Measurements from ENCODE around the gene TM9SF3.

Gene TM9SF3

DNA sequence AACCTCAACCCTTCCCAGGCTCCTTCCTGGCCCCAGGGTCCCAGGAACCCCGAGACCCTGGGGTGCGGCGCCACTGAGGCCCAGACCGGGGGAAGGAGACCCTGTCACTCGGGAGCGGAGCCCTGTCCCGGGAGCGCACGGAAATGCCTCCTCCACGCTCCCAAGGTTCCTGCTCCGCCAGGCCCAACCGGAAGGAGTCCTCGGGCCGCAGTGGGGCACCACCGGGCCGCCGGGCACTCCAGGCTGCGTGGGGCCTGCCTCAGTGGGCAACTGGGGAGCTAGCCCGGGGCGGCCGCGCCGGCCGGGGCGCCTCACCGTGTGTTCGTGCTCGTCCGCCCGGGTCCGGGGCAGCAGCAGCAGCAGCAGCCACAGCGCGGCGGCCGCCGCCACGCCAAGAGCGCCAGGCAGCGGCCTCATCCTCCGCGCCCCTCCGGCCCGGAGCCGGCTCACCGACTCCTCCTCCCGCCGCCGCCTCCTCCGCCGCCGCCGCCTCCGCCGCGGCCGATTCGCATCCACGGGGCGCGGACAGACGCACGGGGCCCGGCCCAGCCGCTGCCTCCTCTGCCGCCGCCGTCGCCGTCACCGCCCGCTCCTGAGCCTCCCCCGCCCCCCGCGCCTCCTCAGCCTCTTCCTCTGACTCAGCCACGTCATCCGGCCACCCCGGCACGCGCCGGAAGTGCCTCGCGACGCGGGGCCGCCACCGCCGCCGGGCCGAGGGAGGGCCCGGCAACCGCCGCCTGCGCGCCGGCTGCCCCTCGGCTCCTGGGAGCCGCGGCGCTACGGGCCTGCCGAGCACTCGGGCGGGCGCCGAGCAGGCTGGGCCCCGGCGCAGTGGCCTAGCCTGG lies at the start of gene TM9SF3:
Gene TM9SF3 (minus strand): TSS at position 594 of the 845 bp plus-strand sequence. CDS start 177 bp downstream, at position 417.
- DNase-seq = peak; percentile 75

DNA sequence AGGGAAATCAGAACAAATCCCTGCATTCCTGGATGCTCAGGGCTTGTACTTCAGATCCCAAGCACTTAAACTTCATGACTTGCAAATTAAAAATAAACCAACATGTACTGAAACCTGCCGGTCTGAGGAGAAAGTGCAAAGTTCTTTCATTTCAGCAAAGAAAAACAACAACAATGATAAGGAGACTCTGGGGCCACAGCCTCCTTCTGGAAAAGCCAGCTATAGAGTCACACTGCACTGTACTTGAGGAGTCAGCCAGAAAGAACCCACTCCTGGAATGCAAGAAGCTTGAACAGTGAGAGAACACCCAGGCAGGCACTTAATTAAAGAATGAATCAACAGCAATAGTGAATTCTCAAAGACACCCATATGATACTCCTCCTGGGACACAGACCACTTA lies 49.7 kb upstream of the TM9SF3 start:
- DNase-seq = no peak

DNA sequence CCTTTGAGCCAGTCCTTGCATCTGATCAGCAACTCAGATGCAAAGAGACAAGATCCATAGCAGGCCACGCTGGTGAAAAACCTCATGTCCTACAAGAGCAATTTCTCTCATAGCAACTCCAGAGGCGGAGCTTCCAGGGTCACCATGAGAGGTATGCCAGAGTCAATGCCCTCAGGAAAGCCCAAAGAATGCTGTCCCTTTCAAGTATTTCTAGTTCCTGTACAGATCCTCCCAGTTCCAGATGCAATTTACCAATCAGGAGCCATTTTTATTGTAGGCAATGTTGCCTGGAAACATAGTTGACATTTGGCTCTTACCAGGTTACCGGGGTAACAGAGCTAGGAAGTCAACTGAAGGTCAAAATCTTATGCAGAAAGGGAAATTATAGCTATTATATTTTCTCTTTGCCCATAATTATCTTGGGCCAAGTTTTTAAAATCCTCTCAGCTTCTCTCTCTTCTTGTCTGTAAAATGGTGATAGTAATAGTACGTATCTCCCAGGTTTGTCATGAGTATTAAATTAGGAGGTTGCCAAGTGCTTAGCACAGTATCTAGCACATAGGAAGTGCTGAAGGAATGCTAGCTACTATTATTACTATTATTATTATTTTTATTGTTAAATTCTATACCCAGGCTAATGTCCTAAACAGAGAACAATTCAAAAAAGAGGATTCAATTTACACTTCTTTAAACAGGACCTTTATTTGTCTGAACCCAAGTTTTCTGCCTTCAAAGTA lies 46.3 kb upstream of the TM9SF3 start:
- no peak for DNase-seq

DNA sequence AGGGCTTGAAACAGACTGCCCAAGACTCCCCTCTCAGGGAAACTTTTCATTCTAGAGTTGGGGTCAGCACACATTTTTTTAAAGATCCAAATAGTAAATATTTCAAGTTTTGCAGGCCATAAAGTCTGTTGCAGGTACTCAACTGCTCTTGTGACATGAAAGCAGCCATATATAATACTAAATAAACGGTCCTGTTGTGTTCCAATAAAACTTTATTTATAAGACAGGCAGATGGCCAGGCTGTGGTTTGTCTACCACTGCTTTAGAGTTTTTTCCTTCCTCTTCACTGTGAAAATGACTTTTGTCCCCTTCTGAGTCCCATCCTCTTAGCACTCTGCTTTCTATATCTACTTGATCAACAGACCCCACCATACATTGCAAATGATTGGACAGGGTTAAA lies 40.5 kb upstream of the TM9SF3 start:
- no peak for DNase-seq

DNA sequence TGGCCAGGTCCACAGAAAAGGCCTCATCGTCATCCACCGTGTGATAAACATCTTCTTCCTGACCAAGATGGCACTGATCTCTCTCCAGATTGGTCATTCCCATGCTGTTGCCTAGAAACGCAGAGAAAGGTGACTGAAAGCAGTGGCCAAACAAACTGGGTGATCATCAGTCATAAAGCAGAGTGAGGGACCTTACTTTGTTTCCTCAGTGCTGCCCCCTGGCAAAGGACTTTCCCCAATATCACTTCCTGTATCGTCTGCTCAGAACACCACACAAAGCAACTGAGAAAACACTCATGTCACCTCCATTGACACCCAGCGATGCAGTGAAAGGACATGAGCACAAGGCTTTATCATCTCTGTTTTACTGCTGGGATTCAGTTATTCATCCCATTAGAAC lies 40.0 kb upstream of the TM9SF3 start:
- DNase-seq = no peak

DNA sequence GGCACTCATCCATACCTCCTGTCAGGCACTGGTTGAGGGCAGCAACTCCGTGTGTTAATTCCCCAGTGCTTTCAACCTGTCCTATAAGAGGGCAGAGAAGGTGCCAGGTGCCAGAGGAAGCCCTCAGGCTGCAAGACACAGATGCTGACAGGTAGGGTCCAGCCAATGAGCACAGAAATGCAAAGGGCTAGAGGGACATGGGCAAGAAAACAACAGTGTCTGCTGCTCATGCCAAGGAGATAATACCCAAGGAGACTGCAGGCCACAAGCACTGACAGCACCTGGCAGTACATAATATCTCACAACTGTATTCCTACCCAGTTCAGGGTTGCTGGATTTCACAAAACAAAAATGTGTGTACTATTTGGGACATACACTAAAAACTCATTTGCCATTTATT lies 38.4 kb upstream of the TM9SF3 start:
- DNase-seq = no peak

DNA sequence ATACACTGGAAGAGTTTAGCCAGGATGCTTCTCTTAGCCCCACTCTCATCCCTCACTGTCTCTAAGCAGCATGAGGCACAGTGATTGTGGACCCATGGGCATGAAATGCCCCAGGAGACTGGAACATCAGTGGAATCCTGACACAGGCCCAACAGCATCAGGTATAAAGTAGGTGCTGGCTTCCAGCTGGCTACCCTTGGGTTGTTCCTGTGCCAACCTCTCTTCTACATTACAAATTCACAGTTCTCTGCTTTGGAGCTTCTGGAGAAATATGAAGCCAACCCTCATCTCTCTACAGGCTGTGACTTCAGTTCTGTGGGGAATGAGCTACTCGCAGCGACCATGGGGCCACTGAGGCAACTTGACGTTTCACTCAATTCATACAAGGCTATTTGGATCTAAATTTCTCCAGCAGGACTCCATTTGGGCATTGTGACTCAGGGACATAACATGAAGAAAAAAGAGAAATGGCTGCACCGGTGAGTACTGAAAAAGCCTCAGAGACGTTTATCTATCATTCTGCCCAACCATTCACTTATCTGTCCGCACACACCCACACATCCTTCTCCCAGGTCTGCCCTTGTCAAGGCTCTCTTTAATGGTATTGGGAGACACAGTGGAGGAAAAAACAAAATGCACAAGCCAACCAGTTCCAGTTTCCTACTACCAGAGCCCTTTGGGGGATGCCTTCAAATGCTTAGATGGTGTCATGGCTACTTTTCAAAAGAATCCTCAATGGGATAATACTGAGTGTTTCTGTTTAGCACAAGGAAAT lies 35.4 kb upstream of the TM9SF3 start:
- DNase-seq = no peak

DNA sequence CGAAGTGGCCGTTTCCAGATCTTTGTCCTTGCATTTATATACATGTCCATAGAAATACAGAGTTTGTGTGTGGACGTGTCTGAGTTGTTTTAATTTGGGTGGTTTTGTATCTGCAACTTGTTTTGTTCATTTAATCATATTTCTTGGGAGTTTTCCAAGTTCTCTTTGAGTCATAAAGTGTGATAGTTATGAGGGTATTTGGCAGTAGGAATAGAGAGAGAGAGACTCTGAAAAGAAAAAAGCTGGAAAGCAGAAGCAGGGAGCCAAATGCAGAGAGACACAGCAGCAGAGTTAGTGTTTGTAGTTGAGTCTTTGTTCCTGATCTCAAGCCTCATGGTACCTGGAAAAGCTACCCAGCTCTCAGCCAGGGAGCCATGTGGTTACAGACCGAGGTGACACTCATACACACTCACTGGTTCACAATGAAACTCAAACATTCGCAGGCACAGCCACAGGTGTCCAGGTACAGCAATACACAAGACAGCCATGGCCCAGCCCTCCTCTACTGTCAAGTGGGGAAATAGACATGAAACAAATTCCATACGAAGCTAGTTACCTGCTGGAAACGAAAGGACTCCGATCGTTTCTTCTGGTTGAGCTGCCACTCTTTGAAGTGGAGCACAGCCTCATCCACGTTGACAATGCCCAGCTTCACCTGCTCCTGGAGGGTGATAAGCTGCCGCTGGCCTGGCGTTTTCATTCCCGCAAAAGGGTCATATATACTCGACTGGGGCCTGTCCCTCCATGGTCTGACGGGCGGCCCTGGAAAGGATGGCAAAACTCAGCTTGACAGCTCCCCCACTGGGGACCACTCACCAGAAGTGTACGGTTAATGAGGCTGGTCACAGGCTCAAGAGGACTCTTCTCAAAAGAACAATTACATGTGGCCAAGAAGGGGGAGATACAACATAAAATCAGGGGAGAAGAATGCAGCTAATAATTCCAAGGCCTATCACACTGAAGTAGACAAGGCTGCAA lies 33.3 kb upstream of the TM9SF3 start:
- DNase-seq = no peak

DNA sequence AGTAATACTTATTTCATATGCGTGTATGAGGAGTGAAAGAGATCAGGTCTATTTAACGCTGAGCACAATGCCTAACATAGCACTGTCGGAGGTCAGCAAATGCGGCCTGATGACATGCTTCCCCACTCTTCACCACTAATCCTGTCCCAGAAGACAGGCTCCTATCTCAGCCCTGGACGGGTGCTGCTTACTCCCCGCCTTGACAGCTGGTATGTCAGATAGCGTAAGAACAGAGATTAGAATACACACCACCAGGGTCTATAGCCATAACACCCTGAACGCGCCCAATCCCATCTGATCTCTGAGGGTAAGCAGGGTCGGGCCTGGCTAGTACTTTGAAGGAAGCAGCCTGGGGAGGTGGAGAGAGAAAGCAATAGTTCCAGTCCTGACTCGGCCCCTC lies 32.3 kb upstream of the TM9SF3 start:
- no peak for DNase-seq

DNA sequence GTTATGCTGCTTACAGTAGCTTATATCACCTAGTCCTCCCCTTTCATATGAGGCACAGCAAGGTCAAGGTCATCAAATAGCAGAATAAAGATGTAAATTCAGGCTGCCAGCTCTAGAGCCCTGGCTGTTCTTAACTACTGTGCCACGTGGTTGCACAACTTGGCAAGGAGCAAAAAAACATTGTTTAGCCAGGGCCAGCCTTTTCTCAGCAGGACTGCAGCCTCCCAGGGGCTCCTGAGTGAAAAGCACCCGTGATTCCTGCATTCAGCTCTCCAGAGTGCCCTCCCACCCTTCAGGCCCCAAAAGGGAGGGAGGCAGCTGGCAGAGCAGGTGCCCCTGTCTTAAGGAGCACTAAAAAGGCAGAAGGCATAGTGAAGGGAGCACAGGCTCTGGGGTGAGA lies 31.8 kb upstream of the TM9SF3 start:
- DNase-seq = no peak

DNA sequence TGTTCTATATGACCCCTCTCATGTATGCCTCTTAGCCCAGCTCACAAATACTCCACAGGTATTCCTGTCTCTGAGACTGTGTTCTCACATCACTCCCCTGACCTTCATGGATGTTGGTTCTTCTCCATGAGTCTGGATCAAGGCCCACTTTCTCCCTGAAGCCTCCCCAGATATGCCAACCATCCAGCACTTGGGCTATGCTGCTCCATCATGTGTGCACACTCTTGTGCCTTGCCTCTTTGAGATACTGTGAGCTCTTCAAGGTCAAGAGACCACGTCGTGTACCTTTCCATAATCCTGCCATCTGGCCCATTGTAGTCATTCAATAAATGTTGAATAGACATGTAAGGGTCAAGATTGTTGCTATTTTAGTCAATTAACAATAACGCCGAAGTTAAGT lies 30.1 kb upstream of the TM9SF3 start:
- no peak for DNase-seq

DNA sequence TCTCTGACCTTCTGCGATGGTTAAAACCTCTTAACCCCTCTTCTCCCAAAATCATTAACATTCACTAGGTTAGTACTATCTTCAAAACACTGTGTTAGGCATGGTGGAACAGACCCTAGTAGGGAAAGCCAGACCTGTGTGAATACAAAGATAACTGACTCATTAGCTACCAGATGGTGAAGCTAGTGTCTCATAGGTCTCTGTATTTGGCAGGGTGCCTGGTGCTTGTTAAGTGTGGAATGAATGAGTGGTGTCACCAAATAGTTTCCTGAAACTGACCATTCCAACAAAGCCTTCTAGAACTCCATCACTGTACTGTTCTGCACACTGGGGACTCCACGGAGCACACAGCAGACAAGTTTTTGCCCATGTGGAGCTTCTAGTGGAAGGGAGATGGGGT lies 27.7 kb upstream of the TM9SF3 start:
- DNase-seq = peak; percentile 74

DNA sequence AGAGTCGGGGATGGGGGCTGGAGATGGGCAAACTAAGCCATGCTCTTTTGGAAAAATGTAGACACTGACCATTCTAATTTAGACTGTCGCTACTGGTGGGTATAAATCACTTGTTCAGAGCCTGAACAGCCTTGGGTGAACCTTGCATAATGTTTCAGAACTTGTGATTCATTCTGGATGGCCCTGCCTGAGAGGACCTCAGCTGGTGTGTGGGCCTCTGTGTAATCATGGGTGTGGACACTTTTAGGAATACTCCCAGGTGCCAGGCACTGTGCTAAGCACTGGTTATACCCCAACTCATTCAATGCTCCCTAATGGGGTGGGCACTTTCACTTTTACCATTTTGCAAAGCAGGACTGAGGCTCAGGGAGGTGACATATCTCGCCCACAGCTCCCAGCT lies 26.8 kb upstream of the TM9SF3 start:
- no peak for DNase-seq

DNA sequence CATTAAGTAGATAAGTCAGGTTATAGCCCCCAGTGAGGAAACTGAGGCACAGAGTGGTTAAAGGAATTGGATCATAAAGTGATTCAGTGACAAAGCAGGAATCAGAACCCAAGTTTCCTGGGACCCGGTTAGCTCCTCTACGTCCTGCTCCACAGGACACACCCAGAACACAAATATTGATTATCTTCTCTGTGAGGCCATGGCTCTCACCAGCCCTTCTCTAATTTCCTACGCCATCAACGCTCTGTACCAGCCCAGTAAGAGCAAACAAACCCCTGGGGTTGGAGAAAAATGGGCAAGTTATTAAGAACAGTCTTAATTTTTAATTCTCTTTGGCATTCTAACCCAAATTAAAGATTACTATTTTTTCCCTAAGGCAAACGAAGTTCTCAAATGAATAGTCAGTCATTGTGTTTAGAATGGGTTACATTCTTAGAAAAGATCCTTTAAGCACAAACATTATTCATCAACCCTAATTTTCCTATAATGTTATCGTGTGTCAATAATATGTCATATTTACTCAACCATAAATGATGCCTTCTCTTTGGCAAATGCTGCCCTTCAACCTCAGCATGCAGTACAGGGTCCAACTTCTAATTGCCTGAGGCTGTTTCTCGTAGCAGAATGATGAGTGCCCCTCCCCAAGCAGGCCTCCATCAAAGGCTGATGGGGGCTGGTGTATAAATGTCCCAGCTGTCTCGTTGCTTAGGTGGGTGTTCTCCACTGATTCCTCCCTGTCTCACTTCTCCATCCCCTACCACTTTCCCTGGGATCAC lies 25.4 kb upstream of the TM9SF3 start:
- no peak for DNase-seq

DNA sequence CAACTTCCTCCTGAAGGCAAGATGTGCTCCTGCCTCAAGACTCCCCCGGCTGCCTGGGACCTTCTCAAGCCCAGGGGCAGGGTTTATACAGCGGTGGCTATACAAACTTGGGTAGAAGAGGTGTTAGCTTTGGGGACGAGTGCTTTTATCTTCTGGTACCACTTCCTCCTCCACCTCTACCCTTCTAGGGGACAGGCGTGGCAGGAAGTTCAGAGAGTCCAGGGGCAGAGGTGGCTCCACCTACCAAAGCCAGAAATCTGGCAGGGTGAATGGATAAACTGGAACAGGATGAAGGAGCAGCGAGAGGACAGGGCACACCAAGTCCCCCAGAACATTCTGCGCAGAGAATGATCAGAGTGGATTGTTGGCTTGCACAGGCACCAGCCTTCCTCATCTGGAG lies 24.0 kb upstream of the TM9SF3 start:
- no peak for DNase-seq

DNA sequence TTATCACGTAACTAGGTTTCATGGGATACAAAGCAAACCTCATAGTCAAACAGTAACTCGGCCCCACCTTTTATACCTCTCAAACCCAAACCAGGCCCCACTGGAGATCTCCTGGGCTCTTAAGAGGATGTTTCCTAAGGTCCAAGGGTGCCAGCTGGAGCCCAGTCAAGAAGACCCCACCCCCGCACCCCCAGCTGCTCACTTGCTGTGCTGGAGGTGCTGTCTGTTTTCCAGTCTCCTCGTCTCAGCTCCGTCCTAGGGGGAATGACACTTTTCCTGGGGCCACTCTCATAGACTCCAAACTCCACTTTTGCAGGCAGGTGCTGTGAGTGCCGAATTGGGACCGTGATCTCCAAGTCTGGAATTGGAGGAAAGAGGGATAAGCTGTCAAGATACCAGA lies 22.7 kb upstream of the TM9SF3 start:
- no peak for DNase-seq

DNA sequence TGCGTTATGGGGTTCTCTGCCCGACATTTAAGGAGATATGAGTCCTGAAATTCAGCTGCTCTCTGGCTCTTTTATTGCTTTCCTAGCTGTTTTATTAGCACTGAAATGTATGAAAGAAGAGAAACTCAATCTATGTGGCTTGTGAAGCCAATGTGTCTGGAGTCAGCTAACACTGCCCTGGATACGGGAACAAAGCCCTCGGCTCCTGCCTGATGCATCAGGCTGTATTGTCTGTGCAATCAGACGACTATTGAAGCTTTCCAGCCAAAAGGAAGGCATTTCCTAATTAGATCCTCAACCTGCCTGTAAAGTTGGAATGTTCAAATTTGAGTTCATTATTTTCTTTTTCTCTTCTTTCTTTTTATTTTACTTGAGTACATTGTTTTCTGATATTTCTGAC lies 22.0 kb upstream of the TM9SF3 start:
- no peak for DNase-seq

DNA sequence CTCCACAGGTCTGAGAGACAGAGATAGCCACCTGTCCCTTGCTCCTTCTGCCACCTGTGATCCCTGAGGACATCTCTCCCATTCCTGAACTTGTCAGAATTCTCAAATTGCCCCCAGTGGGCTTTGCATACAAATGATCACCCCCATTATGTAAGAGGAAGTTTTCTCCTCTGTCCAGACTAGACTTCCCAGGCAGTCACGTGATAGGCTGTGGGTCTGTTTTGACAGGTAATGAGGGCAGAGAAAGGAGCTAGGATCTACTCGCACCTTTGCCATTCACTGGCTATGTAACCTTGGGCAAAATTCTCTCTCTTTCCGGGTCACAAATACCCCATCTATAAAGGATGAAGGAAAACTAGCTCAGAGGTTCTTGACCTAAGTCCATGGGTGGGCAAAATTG lies 21.4 kb upstream of the TM9SF3 start:
- DNase-seq = no peak

DNA sequence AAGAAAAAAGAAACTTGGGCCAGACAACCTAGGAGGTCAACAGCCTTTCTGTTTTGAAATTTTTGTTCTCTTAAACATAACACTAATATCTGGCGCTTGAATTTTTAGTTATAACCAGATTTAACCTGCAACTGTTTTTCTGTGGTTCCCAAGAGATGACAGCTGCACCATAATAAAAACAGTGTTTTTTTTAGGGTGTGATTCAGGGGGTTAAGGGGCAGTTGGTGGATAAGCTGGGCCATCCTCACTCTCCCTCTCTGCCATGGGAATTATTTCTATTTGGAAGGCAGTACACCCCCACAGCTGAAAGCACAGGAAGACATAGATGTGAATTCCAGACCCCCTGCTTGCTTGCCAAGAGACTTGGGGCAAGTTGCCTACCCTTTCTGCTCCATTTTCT lies 20.1 kb upstream of the TM9SF3 start:
- no peak for DNase-seq

DNA sequence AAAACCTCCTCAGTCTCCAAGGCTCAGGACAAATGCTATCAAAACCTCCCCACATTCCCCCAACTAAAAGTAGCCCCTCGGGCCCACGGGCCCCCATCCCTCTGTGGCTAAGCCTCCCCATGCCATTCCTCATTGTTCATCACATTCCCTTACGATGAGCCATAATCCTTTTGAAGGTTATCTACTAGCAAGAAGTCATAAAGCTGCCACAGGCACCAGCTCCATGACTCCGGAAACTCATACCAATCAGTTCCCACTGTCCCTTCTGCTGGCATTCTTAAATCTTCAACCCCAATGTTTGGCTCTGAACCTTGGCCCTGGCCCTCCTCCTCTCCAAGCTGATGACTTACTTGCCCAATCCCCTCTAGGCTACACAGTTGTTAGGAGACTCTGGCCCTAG lies 19.4 kb upstream of the TM9SF3 start:
- no peak for DNase-seq

DNA sequence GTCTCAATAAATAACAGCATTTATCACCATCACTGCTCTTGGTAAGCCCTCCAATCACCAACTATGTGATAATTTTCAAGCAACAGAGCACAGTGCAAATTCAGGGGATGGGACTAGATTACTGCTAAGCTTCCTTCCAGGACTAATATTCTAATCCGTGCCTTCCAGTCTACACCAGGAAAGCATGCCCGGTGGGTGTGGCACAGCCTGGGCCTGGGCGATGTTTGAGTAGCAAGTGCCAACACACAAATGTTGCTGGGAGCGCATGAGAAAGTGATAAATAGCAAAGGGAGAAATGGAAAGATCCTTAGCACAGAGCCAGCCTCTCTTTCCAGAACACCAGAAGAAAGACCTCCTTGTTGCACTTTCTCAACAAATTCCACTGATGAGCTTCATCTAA lies 13.5 kb upstream of the TM9SF3 start:
- DNase-seq = no peak

DNA sequence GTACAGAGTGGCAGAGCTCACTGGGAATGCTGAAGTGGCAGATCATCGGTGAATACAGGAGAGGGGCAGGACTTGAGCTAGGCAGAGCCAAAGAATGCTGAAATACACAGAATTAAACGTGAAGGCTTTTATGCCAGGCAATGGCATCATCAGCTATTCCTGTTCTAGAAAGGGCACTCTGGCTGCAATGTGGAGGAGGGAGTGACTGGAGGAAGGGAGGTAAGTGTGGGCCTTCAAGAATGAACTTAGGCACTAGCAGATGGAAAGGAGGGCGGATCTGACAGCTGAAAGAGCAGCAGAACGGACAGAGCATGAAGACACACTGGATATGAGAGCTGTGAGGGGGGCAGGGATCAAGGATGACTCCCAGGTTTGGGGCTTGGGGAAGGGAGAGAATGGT lies 12.0 kb upstream of the TM9SF3 start:
- no peak for DNase-seq
